Right lobe of liver (tissue), 4 donors: ENCODE results near the gene ANKH.
A peak's percentile ranks its signal among the peaks of the same experiment; 100 is the strongest.

Experiments used
- CTCF ChIP-seq, 4 donors: fragments of 200-600 bp in 3 of 4; fragments of 450-650 bp in 1 of 4; IDR thresholded peaks; one replicate each; pipeline versions ENCODE4 v1.5.1 to v1.8.0; 2016 to 2022; ENCODE audit warnings: antibody characterized with exemption in 4 of 4, mild to moderate bottlenecking in 2 of 4
- POLR2A ChIP-seq: fragments of 450-650 bp; IDR thresholded peaks from one replicate; pipeline ENCODE4 v1.6.1; 2017; ENCODE audit warnings: antibody characterized with exemption, mild to moderate bottlenecking
- donor health status: DM: no; HTN: no; CAD: no.
- donor health status: DM: no; HTN: no; CAD: no.
- donor health status: DM: no; HTN: yes; CAD: no.

- peak in 2 of 4 donors; percentile 21 to 36 for TF ChIP-seq CTCF (IDR thresholded peaks at IDR 0.05)
- no peak for TF ChIP-seq POLR2A
These were observed 93.4 kb downstream of the ANKH start for GRCh38 chr5:14777932-14778791.
